GM04503 (cell line): Measurements from ENCODE around the gene VPS52.
"Not testable (repeated sequence)": the region's sequence is repeated elsewhere in the genome, so short reads cannot be mapped to it uniquely, and the experiment has no call there.

Experiments used
- DNase-seq: peaks from one replicate; pipeline ENCODE4 v3.0.0-alpha.2; 2012; ENCODE audit warnings: low read depth

VPS52 gene

DNA sequence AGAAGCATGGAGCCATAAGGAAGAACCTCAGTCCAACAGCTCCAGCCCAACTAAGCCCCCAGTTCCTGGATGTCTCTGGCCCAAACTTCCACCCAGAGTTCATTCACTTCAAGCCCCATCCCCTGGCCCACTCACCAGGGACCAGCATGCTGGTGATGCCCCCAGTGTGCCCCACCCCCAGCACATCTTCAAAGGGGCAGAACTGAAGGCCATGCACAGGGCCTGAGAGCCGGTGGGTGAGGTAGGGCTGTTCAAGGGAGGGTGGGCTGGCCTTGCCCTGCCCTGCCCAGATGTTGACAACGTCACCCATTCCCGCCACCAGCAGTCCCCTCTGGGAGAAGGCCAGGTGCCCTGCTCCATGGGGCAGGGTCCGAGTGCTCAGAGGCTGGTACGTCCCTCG is 8.9 kb upstream of the VPS52 start:
- DNase-seq: no peak

DNA sequence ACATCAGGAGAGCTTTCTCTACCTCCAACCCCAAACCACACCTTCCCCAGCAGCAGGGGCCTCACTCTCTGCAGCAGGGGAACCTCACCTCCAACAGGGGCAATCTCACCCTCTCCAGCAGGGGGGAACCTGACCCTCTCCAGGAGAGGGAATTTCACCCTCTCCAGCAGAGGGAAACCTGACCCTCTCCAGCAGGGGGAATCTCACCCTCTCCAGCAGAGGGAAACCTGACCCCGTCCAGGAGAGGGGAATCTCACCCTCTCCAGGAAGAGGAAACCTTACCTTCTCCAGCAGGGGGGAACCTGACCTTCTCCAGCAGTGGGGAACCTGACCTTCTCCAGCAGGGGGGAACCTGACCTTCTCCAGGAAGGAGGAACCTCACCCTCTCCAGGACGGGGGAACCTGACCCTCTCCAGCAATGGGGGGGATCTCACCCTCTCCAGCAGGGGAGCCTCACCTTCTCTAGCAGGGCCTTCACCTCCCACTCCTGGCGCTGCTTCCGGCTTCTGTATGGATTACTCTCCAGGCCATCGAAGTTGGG is 8.4 kb upstream of the VPS52 start:
- DNase-seq: no peak

DNA sequence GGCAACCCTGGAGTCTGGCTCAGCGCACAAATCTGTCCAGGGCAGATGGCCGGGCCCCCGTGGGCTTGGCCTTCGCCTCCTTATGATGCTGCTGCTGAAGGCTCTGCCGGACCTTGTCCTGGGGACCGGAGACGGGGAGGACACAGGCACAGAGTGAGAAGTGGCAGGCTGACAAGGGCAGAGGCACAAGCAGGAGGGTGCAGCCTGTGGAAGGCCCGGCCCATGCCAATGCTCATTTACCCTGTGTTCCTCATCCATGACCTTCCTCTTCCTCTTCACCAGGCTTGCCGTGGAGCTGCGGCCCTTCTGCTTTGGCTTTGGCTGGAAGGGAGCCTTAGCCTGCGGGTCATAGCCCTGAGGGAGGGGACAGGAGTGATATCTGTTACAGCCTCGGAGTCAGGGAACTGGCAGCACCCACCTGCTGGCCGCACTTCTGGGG is 7.6 kb upstream of the VPS52 start:
- no peak for DNase-seq

DNA sequence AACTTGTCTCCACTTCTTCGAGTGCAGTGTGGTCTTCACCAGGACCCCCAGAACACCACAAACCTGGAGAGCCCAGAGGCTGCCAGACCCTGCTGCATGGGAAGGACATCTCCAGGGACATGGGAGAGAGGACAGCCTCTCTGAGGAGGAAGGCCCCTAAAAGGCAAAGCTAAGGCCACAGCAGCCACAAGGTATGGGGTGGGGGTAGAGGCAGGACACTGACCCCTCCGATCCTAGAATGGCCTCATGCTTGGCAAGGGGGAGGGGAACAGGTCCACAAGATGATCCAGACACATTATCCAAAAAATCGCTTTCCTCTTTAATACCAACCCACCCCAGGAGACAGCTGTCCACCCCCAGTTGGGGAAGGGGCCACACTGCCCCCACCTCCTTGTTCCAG is 7.1 kb upstream of the VPS52 start:
- no peak for DNase-seq

DNA sequence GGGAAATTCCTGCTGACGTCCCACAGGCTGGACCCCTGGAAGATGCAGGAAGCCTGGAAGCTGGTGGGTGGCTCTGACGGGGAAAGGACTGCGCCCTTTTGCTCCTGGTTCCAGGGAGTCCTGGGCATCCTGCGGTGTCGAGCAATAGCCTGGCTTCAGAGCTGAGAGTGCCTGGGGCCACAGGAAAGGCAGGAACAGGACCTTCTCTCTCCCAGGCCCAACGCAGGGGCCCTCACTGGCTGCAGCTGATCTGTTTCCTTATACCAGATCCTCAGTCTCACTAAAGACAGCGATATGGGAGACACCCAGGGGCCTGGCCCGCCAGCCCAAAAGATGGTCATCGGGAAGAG is 6.7 kb upstream of the VPS52 start:
- no peak for DNase-seq

DNA sequence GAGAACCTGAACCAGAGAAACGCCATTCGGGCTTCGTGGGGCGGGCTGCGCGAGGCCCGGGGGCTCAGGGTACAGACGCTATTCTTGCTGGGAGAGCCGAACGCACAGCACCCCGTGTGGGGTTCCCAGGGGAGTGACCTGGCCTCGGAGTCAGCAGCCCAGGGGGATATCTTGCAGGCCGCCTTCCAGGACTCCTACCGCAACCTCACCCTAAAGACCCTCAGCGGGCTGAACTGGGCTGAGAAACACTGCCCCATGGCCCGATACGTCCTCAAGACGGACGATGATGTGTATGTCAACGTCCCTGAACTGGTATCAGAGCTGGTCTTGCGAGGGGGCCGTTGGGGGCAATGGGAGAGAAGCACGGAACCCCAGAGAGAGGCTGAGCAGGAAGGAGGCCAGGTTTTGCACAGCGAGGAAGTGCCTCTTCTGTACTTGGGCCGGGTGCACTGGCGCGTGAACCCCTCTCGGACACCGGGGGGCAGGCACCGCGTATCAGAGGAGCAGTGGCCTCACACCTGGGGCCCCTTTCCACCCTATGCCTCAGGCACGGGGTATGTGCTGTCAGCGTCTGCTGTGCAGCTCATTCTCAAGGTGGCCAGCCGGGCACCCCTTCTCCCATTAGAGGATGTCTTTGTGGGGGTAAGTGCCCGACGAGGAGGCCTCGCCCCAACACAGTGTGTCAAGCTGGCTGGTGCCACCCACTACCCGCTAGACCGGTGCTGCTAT is 6.2 kb upstream of the VPS52 start:
- no peak for DNase-seq

DNA sequence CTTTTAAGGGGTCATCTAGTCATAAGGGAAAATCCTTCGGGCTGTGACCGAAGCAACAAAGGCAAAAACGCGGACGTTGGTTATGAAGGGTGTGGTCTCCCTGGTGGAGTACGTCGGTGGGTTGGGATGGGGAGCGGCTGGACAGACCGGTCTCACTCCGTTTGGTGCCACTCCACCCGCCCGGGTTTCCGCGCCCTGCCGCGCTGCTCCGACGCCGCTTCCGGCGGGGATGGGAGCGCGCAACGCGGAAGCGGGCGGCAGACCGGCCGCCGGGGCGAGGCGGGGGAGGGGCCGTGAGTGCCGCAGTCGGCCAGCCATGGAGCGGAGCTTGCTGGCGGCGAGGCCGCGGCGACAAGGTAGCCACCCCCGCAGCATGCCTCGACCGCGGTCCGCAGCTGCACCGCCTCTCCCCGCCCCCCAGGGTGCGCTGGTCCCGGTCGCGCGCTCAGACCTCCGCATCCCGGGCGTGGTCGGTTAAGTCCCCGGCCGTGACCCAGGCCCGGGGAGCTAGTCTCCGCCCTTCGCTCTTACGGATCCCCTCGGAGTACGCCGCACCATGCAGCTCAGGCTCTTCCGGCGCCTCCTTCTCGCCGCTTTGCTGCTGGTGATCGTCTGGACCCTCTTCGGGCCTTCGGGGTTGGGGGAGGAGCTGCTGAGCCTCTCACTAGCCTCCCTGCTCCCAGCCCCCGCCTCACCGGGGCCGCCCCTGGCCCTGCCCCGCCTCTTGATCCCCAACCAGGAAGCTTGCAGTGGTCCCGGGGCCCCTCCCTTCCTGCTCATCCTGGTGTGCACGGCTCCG is 5.4 kb upstream of the VPS52 start, which contains the start of gene B3GALT4:
Gene B3GALT4, plus strand, starts transcription at position 260 of the 799 bp plus-strand sequence. Its CDS starts 297 bp downstream, at position 557.
- DNase-seq: no peak

DNA sequence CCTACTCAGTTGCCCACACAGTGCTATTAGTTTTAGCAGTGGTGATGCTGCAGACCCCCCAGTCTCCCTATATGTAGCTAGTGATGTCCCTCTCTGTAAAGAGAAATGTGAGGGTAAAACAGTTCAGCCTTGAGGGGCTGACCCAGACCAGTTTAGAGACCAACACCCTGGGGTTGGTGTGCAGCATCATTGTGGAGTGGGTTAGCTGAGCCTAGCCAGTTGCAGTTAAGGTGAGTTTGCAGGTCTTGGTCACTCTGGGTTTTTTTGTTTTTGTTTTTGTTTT is 4.8 kb upstream of the VPS52 start:
- DNase-seq: no peak

DNA sequence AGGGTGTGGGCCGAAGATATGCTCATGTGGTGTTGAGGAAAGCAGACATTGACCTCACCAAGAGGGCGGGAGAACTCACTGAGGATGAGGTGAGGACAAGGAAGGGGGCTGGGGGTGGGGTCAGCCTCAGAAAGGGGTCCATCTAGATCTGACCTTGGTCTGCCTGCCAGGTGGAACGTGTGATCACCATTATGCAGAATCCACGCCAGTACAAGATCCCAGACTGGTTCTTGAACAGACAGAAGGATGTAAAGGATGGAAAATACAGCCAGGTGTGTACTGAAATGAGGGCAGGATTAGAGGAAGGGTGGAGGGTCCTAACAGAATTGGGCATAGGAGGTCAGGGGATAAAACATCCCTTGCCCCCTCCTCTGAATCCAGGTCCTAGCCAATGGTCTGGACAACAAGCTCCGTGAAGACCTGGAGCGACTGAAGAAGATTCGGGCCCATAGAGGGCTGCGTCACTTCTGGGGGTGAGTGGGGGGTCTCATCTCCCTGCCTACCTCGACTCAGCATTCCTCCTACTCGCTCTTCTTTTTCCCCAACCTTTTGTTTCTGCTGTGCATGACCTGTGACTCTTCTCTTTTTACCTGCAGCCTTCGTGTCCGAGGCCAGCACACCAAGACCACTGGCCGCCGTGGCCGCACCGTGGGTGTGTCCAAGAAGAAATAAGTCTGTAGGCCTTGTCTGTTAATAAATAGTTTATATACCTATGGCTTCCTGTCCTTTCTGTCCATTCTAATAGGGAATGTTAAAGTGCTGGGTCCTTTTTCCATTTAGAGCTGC is 4.3 kb upstream of the VPS52 start:
- DNase-seq: not testable (repeated sequence)

DNA sequence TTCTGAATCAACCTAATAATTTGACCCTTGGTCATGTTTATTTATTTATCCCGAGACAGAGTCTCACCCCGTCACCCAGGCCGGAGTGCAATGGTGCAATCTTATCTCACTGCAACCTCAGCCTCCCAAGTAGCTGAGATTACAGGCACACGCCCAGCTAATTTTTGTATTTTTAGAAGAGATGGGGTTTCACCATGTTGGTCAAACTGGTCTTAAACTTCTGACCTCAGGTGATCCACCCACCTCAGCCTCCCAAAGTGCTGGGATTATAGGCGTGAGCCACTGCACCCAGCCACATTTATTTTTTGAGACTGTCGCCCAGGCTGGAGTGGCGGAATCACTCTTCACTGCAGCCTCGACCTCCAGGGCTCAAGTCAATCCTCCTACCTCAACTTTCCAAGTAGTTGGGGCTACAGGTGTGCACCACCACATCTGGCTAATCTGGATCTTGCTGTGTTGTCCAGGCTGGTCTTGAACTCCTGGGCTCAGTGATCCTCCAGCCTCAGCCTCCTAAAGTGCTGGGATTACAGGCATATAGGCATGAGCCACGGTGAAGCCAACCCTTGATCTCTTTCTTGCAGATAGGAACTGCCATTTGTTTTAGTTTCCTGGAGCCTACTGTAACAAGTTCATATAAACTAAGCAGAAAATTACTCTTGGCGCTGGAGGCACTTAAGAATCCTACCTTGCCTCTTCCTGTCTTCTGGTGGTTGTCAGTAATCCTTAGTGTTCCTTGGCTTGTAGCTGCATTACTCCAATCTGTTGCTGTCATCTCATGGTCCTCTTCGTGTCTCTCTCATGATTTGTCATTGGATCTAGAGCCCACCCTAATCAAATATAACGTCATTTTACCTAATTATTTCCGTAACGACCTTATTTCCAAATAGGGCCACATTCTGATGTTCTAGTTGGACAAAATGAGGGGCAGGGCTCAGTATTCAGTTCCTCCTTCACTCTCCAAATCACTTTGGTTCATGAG is 2.5 kb upstream of the VPS52 start:
- no peak for DNase-seq

DNA sequence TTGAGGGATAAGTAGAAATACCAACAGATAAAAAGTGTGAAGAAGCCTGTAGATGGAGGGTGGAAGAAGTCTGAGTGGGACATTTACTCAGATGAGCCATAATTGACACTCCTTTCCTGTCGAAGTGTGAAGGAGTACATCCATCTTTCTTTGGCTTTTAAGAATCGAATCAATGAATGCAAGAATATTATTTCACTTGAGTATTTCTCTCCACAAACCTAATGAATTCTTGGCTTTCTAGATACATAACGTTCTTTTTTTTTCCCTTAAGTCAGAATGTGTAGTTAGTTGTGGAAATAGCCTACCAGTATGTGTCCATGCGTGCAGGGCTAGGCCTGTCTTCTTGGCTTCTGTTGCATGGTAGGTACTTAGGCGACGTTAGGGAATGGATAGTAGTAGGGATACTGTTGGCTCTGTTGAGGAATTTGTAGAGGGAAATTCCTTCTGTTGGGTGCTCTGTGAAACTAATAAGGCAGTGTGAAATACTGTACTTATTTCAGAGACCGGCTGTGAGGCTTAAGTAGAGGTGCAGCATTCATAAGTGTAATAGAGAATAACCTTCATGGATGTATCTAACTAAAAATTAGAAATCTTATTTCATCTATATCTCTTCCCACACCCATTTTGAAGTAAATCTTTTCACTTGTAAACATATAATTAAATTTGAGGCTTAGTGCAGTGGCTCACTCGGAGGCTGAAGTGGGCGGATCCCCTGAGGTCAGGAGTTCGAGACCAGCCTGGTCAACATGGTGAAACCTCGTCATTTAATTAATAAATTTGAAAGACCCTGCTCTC is 1.6 kb upstream of the VPS52 start:
- no peak for DNase-seq

DNA sequence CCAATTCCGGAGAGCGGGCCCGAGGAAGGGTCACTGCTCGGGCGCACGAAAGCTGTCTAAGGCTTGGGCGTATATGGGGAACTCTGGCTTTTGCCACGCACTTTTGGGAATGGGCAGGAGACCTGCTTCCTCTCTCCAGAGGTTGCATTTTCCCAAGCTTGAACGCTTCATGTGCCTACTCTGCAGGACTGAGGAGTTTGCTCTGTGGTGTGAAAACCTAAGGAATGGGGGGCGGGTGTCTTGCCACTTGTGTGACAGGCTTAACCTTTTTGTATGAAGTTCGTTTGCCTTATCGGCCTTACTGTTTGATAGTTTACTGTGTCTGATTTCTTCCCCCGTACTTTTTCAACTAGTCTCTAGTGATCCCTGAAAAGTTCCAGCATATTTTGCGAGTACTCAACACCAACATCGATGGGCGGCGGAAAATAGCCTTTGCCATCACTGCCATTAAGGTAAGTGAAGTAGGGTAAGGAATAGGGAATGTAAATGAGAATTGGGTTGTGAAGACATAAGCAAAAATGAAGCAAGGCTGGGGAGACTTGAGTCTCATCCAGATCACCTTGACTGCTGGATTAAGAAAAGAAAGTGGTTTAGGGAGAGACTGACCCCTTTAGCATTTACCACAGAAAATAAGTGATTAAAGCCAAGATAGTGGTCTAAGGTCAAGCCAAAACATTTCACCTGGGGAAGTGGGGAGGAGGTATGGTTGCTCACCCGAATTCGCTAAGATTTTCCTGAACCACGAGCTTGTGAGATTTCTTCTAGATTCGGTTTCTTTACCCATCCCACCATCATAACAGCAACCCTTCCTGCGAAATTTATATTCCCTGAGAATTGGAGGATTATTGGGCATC is 826 bp upstream of the VPS52 start:
- no peak for DNase-seq

DNA sequence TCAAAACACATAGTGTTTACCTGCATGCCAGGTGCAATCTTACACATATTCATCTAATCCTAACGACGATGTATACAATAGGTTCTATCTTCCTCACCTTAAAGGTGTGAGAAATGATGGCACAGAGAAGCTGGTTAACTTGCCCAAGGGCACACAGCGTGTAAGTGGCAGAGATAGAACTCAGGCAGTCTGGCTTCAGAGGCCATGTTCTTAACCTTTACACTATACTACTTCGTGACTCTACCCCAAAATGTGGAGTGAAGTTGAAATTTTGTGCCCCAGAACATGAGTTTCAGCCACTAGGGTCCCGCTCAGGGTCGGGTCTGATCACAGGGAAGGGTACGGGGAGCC is 584 bp downstream of the VPS52 start:
- no peak for DNase-seq

DNA sequence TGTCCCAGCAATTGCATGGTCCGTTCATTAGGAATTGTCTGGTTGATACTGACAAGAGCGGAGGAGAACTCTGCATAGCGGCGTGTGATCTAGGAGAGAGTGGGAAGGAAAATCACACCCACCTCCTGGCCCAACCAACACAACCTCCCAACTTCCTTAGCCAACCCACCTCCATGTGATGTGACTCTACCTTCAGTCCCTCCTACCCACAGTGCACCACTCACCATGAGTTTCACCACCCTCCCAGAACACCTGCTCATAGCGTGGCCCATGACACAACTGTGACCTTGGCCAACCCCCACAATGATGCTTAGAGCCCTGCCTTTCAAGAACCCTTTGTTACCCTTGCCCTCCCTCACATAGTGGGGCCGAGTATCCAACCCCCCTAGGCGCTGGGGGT is 7.7 kb downstream of the VPS52 start:
- no peak for DNase-seq

DNA sequence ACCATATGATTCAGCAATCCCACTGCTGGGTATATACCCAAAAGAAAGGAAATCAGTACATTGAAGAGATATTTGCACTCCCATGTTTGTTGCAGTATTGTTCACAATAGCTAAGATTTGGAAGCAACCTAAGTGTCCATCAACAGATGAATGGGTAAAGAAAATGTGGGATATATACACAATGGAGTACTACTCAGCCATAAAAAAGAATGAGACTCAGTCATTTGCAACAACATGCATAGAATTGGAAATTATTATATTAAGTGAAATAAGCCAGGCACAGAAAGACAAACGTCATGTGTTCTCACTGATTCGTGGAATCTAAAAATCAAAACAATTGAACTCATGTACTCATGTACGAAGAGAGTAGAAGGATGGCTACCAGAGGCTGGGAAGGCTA is 9.2 kb downstream of the VPS52 start:
- not testable (repeated sequence) for DNase-seq

DNA sequence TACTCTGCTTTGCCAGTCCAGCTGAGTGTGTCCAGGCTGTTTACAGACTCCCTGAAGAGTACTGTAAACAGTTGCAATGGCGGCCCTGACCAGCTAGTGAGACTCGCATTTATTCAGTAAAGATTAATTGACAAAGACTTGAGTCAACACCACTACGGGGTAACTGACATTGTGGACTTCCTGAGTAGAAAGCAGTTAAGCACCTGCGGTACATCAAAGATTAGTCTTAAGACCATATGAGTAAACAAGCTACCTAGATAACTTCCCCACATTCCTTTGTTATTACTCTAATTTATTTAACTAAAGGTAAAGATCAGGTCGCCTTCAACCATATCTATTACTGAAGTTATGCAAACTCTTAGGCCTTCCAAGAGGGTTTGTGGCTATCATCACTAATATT is 12.6 kb downstream of the VPS52 start:
- no peak for DNase-seq

DNA sequence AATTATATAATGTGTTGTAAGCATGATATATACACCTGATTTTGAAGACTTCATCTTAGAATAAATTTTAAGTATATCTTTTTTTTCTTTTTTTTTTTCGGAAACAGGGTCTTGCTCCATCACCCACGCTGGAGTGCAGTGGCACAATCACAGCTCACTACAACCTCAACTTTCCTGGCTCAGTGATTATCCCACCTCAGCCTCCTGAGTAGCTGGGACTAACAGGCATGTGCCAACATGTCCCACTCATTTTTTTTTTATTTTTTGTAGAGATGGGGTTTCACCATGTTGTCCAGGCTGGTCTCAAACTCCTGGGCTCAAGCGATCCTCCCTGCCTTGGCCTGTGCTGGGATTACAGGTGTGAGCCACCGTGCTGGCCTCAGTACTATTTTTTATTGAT is 17.1 kb downstream of the VPS52 start:
- DNase-seq: no peak

DNA sequence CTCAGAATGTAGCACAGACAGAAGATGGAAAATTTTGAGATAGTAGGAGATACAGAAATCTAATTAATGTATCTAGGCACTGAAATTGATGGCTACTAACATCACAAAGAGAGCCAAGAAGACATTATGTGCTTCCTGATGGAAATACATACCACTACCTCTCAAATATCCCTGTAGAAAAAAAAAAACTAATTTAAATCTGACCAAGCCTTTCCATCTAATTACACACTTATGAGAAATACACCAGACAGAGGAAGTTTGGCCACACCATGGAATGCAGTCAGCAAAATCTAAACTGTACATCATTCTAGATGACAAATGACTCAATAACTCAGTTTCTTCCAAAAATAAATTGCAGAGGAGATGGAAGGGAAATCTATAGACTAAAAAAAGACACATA is 18.9 kb downstream of the VPS52 start:
- no peak for DNase-seq

DNA sequence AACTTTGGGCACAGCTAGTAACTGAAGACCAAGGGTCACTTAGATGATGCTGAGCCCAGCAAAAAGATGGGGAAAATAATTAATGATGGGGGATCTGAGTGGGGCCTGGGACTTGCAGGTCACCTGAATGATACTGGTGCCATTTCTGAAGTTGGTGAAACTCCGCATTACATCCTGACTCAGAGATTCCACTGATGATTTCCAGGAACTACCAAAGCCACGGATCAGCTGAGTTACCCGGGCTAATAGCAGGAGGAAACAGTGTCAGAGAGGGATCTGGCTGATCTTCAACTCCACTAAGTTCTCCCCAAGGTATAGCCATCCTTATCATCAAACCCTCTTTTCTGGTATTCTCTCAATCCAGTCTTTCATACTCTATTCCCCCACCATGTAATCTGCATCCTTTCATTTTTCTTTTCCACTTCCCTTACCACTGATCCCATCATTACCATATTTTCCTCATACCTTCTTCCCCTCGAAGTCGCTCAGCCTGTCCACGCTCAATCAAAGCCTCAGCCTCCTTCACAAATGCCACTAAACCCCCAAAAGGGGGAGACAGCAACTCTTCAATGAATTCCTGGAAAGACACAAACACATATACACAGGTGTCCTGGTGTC is 20.2 kb downstream of the VPS52 start:
- DNase-seq: no peak
